HCT116 (cell line): ENCODE measurements around the gene SLAIN2. TPM values are rescaled to one million over a fixed set of nuclear protein-coding genes. Genes with fewer than 3 reads are reported as not detected.

Experiments used
- ATAC-seq: fragments of 200-7000 bp; cut with Tn5 transposase; 2 replicates; pipeline ENCODE4 v1.9.1; 2020; ENCODE audit warnings: mild to moderate bottlenecking, moderate library complexity
- BruUV-seq: library from RNA; stranded (reverse); fragments of 400-500 nt; replicated peaks from 2 replicates; lab custom pipeline; 2021; lab: Mats Ljungman, UMichigan
- CTCF ChIA-PET: fragments of 300-600 bp; sonication (Branson Sonifier 250); formaldehyde crosslinking; loops from one replicate; lab custom pipeline; 2021; ENCODE audit warnings: antibody characterized with exemption; lab: Charles Lee
- POLR2A ChIA-PET: fragments of 300-600, 350-600 bp; sonication (Branson Sonifier 250); formaldehyde crosslinking; loops from one replicate; lab custom pipeline; 2021; ENCODE audit warnings: antibody characterized with exemption; lab: Charles Lee
- RAD21 ChIA-PET, 2 experiments: fragments of 300-600 bp; sonication (Branson Sonifier 250); formaldehyde crosslinking; loops; one replicate each; lab custom pipeline; 2023; ENCODE audit warnings: low total read pairs in 2 of 2; ENCODE audit not compliant: uncharacterized antibody in 2 of 2, unreplicated experiment in 2 of 2, low non-redundant PET in 1 of 2; lab: Charles Lee
- DNase-seq: peaks from one replicate; pipeline ENCODE4 v3.0.0-alpha.2; 2010; ENCODE audit warnings: low read depth, low spot score
- H2AFZ ChIP-seq: fragments of 200-600 bp; shearing (Covaris generic), sonication (generic); 2 replicates; pipeline ENCODE4 v1.6.1; 2017; ENCODE audit warnings: low read depth, mixed run types, mixed read lengths, antibody characterized with exemption, low read length; ENCODE audit not compliant: poor library complexity, severe bottlenecking
- H3K27ac ChIP-seq: 2 replicates; pipeline ENCODE4 v1.5.1; 2012; ENCODE audit warnings: low read depth, low read length
- H3K27me3 ChIP-seq: fragments of 200-600 bp; sonication (generic); 2 replicates; pipeline ENCODE4 v1.6.1; 2016; ENCODE audit warnings: mixed run types, low read length, mixed read lengths; ENCODE audit not compliant: insufficient read depth
- H3K36me3 ChIP-seq, 2 experiments: fragments of 200-500 bp in 1 of 2; fragments of 200-600 bp in 1 of 2; sonication (Bioruptor generic) in 1 of 2; sonication (generic) in 1 of 2; 2 replicates each; pipeline versions ENCODE4 v1.5.1 to v1.6.1; 2014 to 2016; ENCODE audit warnings: low read length in 2 of 2, inconsistent platforms in 1 of 2, mixed read lengths in 1 of 2, mixed run types in 1 of 2; ENCODE audit not compliant: insufficient read depth in 2 of 2, control insufficient read depth in 1 of 2
- H3K4me1 ChIP-seq, 2 experiments: fragments of 200-600 bp in 1 of 2; sonication (generic) in 1 of 2; 2 replicates each; pipeline versions ENCODE4 v1.5.1 to v1.6.1; 2012 to 2017; ENCODE audit warnings: low read length in 2 of 2, inconsistent platforms in 1 of 2, mild to moderate bottlenecking in 1 of 2, mixed read lengths in 1 of 2, mixed run types in 1 of 2, moderate library complexity in 1 of 2; ENCODE audit not compliant: insufficient read depth in 2 of 2, control insufficient read depth in 1 of 2
- H3K4me2 ChIP-seq: fragments of 200-600 bp; sonication (generic); 2 replicates; pipeline ENCODE4 v1.6.1; 2017; ENCODE audit warnings: mixed run types, low read length, mixed read lengths
- H3K4me3 ChIP-seq, 2 experiments: fragments of 200-600 bp in 1 of 2; sonication (generic) in 1 of 2; replicated peaks in 1 of 2; 2 replicates each; pipeline ENCODE4 v1.5.1; 2011 to 2016; ENCODE audit warnings: low read length in 2 of 2, control low read depth in 1 of 2, low read depth in 1 of 2, mild to moderate bottlenecking in 1 of 2, mixed read lengths in 1 of 2, mixed run types in 1 of 2
- H3K79me2 ChIP-seq: fragments of 200-600 bp; sonication (generic); 2 replicates; pipeline ENCODE4 v1.6.1; 2017; ENCODE audit warnings: mild to moderate bottlenecking, mixed run types, low read length, moderate library complexity, mixed read lengths; ENCODE audit not compliant: insufficient read depth
- H3K9ac ChIP-seq: fragments of 200-600 bp; sonication (generic); 2 replicates; pipeline ENCODE4 v1.6.1; 2016; ENCODE audit warnings: low read length, mixed read lengths
- H3K9me2 ChIP-seq: fragments of 200-600 bp; sonication (generic), shearing (Covaris generic); 2 replicates; pipeline ENCODE4 v1.6.1; 2017; ENCODE audit warnings: mixed run types, mild to moderate bottlenecking, moderate library complexity; ENCODE audit not compliant: insufficient read depth
- H3K9me3 ChIP-seq, 2 experiments: fragments of 200-500 bp in 1 of 2; fragments of 200-600 bp in 1 of 2; sonication (Bioruptor generic) in 1 of 2; sonication (generic) in 1 of 2; 2 replicates each; pipeline ENCODE4 v1.6.1; 2014 to 2017; ENCODE audit warnings: low read length in 2 of 2, mixed read lengths in 2 of 2, inconsistent platforms in 1 of 2, low read depth in 1 of 2, mild to moderate bottlenecking in 1 of 2, mixed run types in 1 of 2, moderate library complexity in 1 of 2; ENCODE audit not compliant: control insufficient read depth in 1 of 2, insufficient read depth in 1 of 2
- H4K20me1 ChIP-seq: fragments of 200-600 bp; sonication (generic), shearing (Covaris generic); 2 replicates; pipeline ENCODE4 v1.6.1; 2017; ENCODE audit warnings: mixed run types, mild to moderate bottlenecking, moderate library complexity; ENCODE audit not compliant: insufficient read depth
- CBX3 ChIP-seq: IDR thresholded peaks from 2 replicates; pipeline ENCODE4 v1.6.1; 2012; ENCODE audit warnings: low read depth
- EGR1 ChIP-seq: IDR thresholded peaks from 2 replicates; pipeline ENCODE4 v1.6.1; 2012; ENCODE audit warnings: low read depth
- EZH2 ChIP-seq: fragments of 200-600 bp; sonication (generic); IDR thresholded peaks from 2 replicates; pipeline ENCODE4 v1.6.1; 2017; ENCODE audit warnings: antibody characterized with exemption, mixed run types
- FOSL1 ChIP-seq: IDR thresholded peaks from 2 replicates; pipeline ENCODE4 v1.6.1; 2012; ENCODE audit warnings: low read depth
- RAD21 ChIP-seq: IDR thresholded peaks from 2 replicates; pipeline ENCODE4 v1.6.1; 2012; ENCODE audit warnings: low read depth, mild to moderate bottlenecking
- TCF7L2 ChIP-seq: IDR thresholded peaks from 2 replicates; pipeline ENCODE4 v1.7.0; 2011; ENCODE audit warnings: borderline replicate concordance, inconsistent platforms; ENCODE audit not compliant: insufficient read depth, insufficient read length; ENCODE audit errors: extremely low read depth
- YY1 ChIP-seq: IDR thresholded peaks from 2 replicates; pipeline ENCODE4 v1.6.1; 2011; ENCODE audit warnings: low read length, low read depth, moderate library complexity, mild to moderate bottlenecking; ENCODE audit not compliant: insufficient replicate concordance; ENCODE audit errors: extremely low read depth
- ZBTB33 ChIP-seq: IDR thresholded peaks from 2 replicates; pipeline ENCODE4 v1.6.1; 2011; ENCODE audit warnings: mild to moderate bottlenecking, low read length, moderate library complexity; ENCODE audit not compliant: insufficient replicate concordance; ENCODE audit errors: extremely low read depth
- ZFX ChIP-seq: fragments of 450-650 bp; IDR thresholded peaks from 2 replicates; pipeline ENCODE4 v1.6.1; 2017
- ZNF274 ChIP-seq: fragments of 200-500 bp; sonication (Bioruptor generic); IDR thresholded peaks from 2 replicates; pipeline ENCODE4 v1.6.1; 2014; ENCODE audit warnings: mild to moderate bottlenecking, low read depth, low read length, inconsistent platforms
- intact Hi-C: fragments of 100-400 bp; cut with micrococcal nuclease; formaldehyde crosslinking; loops from 2 replicates; pipeline ENCODE4 v1.10.0; 2022
- total RNA-seq: library from RNA; stranded (reverse); gene quantifications from one replicate; pipeline ENCODE4 v1.2.1, GENCODE V29; 2021; ENCODE audit not compliant: unreplicated experiment

The SLAIN2 gene
- total RNA-seq, 1 experiment from 2014 or later = 50.3 TPM

- Histone ChIP-seq H3K79me2 (peaks cover 100% of the 10 kb centered on the region), H3K9me3 (no peaks in the 10 kb centered on the region), H4K20me1 (peaks cover 3% of the 10 kb centered on the region; the same call in 1 of the 2 replicates), H3K9me2 (no peaks in the 10 kb centered on the region), H3K27ac (no peak overlapping the region), H3K4me2 (no peak overlapping the region), H3K4me3 (no peak overlapping the region), H3K9ac (no peak overlapping the region), H3K4me1 (peaks cover 12 to 18% of the 10 kb centered on the region in 2 experiments), H3K27me3 (no peaks in the 10 kb centered on the region), H3K36me3 (0 out of 4 replicates have a peak, but pooled peaks cover 0 to 1% of the 10 kb centered on the region in 2 experiments), H2AFZ (no peak overlapping the region)
- no peak for TF ChIP-seq ZFX
- no peak for TF ChIP-seq CBX3
- no peak for TF ChIP-seq YY1
- no peak for TF ChIP-seq TCF7L2
- TF ChIP-seq EGR1 = no peak
- TF ChIP-seq ZBTB33 = no peak
- TF ChIP-seq RAD21 = no peak
- no peak for TF ChIP-seq EZH2
- no peak for TF ChIP-seq ZNF274
- TF ChIP-seq FOSL1 = no peak
- ChIA-PET RAD21 (no interaction called here), CTCF (no interaction called here), POLR2A (no interaction called here)
- BruUV-seq = no TSS peak
- DNase-seq = no peak
- intact Hi-C loops = no loop called here
- ATAC-seq = no peak
Observed at GRCh38 chr4:48347282-48347921, 6.1 kb downstream of the SLAIN2 start.
